Right lobe of liver (tissue), 4 donors: ENCODE measurements around the gene HSP90AB1.

ENCODE experiments used
- CTCF ChIP-seq, 4 donors: fragments of 200-600 bp in 3 of 4; fragments of 450-650 bp in 1 of 4; IDR thresholded peaks; one replicate each; pipeline versions ENCODE4 v1.5.1 to v1.8.0; 2016 to 2022; ENCODE audit warnings: antibody characterized with exemption in 4 of 4, mild to moderate bottlenecking in 2 of 4
- POLR2A ChIP-seq: fragments of 450-650 bp; IDR thresholded peaks from one replicate; pipeline ENCODE4 v1.6.1; 2017; ENCODE audit warnings: antibody characterized with exemption, mild to moderate bottlenecking
- donor health status: DM: no; HTN: no; CAD: no.
- donor health status: DM: no; HTN: no; CAD: no.
- donor health status: DM: no; HTN: yes; CAD: no.

GRCh38 chr6:44228433-44228832, 18.5 kb upstream of the HSP90AB1 start:
- no peak for TF ChIP-seq CTCF (IDR thresholded peaks at IDR 0.05)
- no peak for TF ChIP-seq POLR2A
